SK-N-SH (cell line): ENCODE data around the gene TNFRSF1B. TPM values are rescaled to one million over a fixed set of nuclear protein-coding genes. Genes with fewer than 3 reads are reported as not detected.

Source experiments
- CTCF ChIA-PET: fragments of 300-600, 350-600 bp; formaldehyde crosslinking; extraction: SDS; loops from one replicate; lab custom pipeline; 2021; lab: Yijun Ruan, JAX
- POLR2A ChIA-PET: fragments of 350-600 bp; sonication (Branson Sonifier 250); formaldehyde crosslinking; extraction: SDS; loops from one replicate; lab custom pipeline; 2020; ENCODE audit warnings: antibody characterized with exemption, inconsistent platforms; lab: Yijun Ruan, JAX
- DNase-seq: peaks from one replicate; pipeline ENCODE4 v3.0.0; 2012
- H2AFZ ChIP-seq: fragments of 200-600 bp; sonication (generic); 2 replicates; pipeline ENCODE4 v1.8.1; 2016; ENCODE audit warnings: antibody characterized with exemption, mild to moderate bottlenecking, low read depth
- H3F3A ChIP-seq: fragments of 200-600 bp; sonication (generic); replicated peaks from 2 replicates; pipeline ENCODE3; 2016; ENCODE audit warnings: antibody characterized with exemption, mild to moderate bottlenecking; ENCODE audit not compliant: insufficient read depth
- H3K27ac ChIP-seq, 2 experiments: fragments of 200-500 bp in 1 of 2; fragments of 200-600 bp in 1 of 2; sonication (Bioruptor generic) in 1 of 2; sonication (generic), shearing (Covaris generic) in 1 of 2; 2 replicates each; pipeline versions ENCODE4 v1.5.1 to v1.6.1; 2014 to 2016; ENCODE audit warnings: low read depth in 2 of 2, inconsistent platforms in 1 of 2, low read length in 1 of 2, mild to moderate bottlenecking in 1 of 2, mixed read lengths in 1 of 2
- H3K27me3 ChIP-seq: fragments of 200-600 bp; sonication (generic), shearing (Covaris generic); 2 replicates; pipeline ENCODE4 v1.6.1; 2016; ENCODE audit warnings: mixed run types; ENCODE audit not compliant: insufficient read depth
- H3K36me3 ChIP-seq, 2 experiments: fragments of 200-500 bp in 1 of 2; fragments of 200-600 bp in 1 of 2; sonication (Bioruptor generic) in 1 of 2; sonication (generic) in 1 of 2; replicated peaks in 1 of 2; 2 replicates each; pipeline versions ENCODE3 to v1.5.1; 2014 to 2016; ENCODE audit warnings: low read length in 1 of 2, mild to moderate bottlenecking in 1 of 2; ENCODE audit not compliant: insufficient read depth in 2 of 2, control insufficient read depth in 1 of 2
- H3K4me1 ChIP-seq, 2 experiments: fragments of 200-500 bp in 1 of 2; fragments of 200-600 bp in 1 of 2; sonication (Bioruptor generic) in 1 of 2; sonication (generic), shearing (Covaris generic) in 1 of 2; 2 replicates each; pipeline versions ENCODE4 v1.5.1 to v1.6.1; 2014 to 2016; ENCODE audit warnings: low read depth in 1 of 2, low read length in 1 of 2, mixed run types in 1 of 2; ENCODE audit not compliant: insufficient read depth in 2 of 2, control insufficient read depth in 1 of 2
- H3K4me2 ChIP-seq: fragments of 200-600 bp; sonication (generic), shearing (Covaris generic); 2 replicates; pipeline ENCODE4 v1.6.1; 2017; ENCODE audit warnings: mixed run types
- H3K4me3 ChIP-seq, 2 experiments: fragments of 200-500 bp in 1 of 2; fragments of 200-600 bp in 1 of 2; sonication (Bioruptor generic) in 1 of 2; sonication (generic), shearing (Covaris generic) in 1 of 2; 2 replicates each; pipeline versions ENCODE4 v1.5.1 to v1.8.1; 2014 to 2016; ENCODE audit warnings: low read depth in 2 of 2, inconsistent platforms in 1 of 2, low read length in 1 of 2, mild to moderate bottlenecking in 1 of 2, mixed read lengths in 1 of 2, moderate library complexity in 1 of 2
- H3K79me2 ChIP-seq: fragments of 200-600 bp; sonication (generic); 2 replicates; pipeline ENCODE4 v1.8.1; 2017; ENCODE audit warnings: mild to moderate bottlenecking; ENCODE audit not compliant: insufficient read depth
- H3K9ac ChIP-seq: fragments of 200-600 bp; sonication (generic); 2 replicates; pipeline ENCODE4 v1.6.1; 2017; ENCODE audit warnings: mixed run types
- H3K9me2 ChIP-seq: fragments of 200-600 bp; sonication (generic); 2 replicates; pipeline ENCODE4 v1.6.1; 2017; ENCODE audit warnings: mixed run types
- H3K9me3 ChIP-seq: fragments of 200-600 bp; sonication (generic); 2 replicates; pipeline ENCODE4 v1.6.1; 2017; ENCODE audit warnings: mixed run types, mild to moderate bottlenecking, moderate library complexity
- H4K20me1 ChIP-seq: fragments of 200-600 bp; sonication (generic); 2 replicates; pipeline ENCODE4 v1.6.1; 2017; ENCODE audit warnings: mild to moderate bottlenecking, mixed run types; ENCODE audit not compliant: insufficient read depth
- CHD2 ChIP-seq: fragments of 150-350 bp; IDR thresholded peaks from 2 replicates; pipeline ENCODE4 v1.6.1; 2018; ENCODE audit warnings: low read length; ENCODE audit not compliant: partially characterized antibody
- EP300 ChIP-seq, 2 experiments: IDR thresholded peaks; 2 replicates each; pipeline versions ENCODE4 v1.4.0 to v1.6.1; 2012; ENCODE audit warnings: borderline replicate concordance in 1 of 2, low read depth in 1 of 2, low read length in 1 of 2
- EZH2phosphoT487 ChIP-seq: fragments of 200-600 bp; sonication (generic); IDR thresholded peaks from 2 replicates; pipeline ENCODE4 v1.6.1; 2017; ENCODE audit warnings: low read depth, mixed run types, mild to moderate bottlenecking, antibody characterized with exemption, moderate library complexity, borderline replicate concordance
- FOSL2 ChIP-seq: IDR thresholded peaks from 2 replicates; pipeline ENCODE4 v1.4.0; 2012; ENCODE audit warnings: low read depth, mild to moderate bottlenecking, moderate library complexity, borderline replicate concordance
- FOXJ3 ChIP-seq: sonication (generic); formaldehyde crosslinking; IDR thresholded peaks from 2 replicates; pipeline ENCODE4 v1.5.1; 2020; ENCODE audit warnings: mild to moderate bottlenecking, missing genetic modification reagents
- GABPA ChIP-seq: IDR thresholded peaks from 2 replicates; pipeline ENCODE4 v1.4.0; 2012; ENCODE audit warnings: low read depth, mild to moderate bottlenecking
- MEF2A ChIP-seq: IDR thresholded peaks from 2 replicates; pipeline ENCODE4 v1.4.0; 2012; ENCODE audit warnings: low read depth, borderline replicate concordance
- NRF1 ChIP-seq: IDR thresholded peaks from 2 replicates; pipeline ENCODE4 v1.6.1; 2012; ENCODE audit warnings: low read depth, mild to moderate bottlenecking, low read length
- POLR2AphosphoS5 ChIP-seq: IDR thresholded peaks from 2 replicates; pipeline ENCODE4 v1.6.1; 2012; ENCODE audit warnings: low read depth, low read length
- RCOR1 ChIP-seq: fragments of 150-350 bp; IDR thresholded peaks from 2 replicates; pipeline ENCODE4 v1.6.1; 2017; ENCODE audit warnings: antibody characterized with exemption, low read length
- RXRA ChIP-seq: IDR thresholded peaks from 2 replicates; pipeline ENCODE4 v1.4.0; 2012; ENCODE audit warnings: low read depth, mild to moderate bottlenecking, borderline replicate concordance
- SIN3A ChIP-seq: IDR thresholded peaks from 2 replicates; pipeline ENCODE4 v1.6.1; 2012; ENCODE audit warnings: low read depth, mild to moderate bottlenecking, low read length, moderate library complexity, borderline replicate concordance
- TAF1 ChIP-seq: IDR thresholded peaks from 2 replicates; pipeline ENCODE4 v1.6.1; 2012; ENCODE audit warnings: low read depth, mild to moderate bottlenecking, low read length, moderate library complexity, borderline replicate concordance
- TEAD4 ChIP-seq: IDR thresholded peaks from 2 replicates; pipeline ENCODE4 v1.4.0; 2012; ENCODE audit warnings: mild to moderate bottlenecking, borderline replicate concordance; ENCODE audit not compliant: insufficient read depth
- WGBS: methylation state at CpG from one replicate; pipeline ENCODE4 v1.1.6; 2017; ENCODE audit warnings: low lambda C conversion rate; 5-methylcytosine and 5-hydroxymethylcytosine counted together
- polyA plus RNA-seq, 3 experiments: library from polyadenylated mRNA; depleted of rRNA; stranded (reverse); fragments of >200 nt; gene quantifications; 2 replicates each; pipeline ENCODE4 v1.2.3, GENCODE V29; 2012
- TF ChIP-seq, protein P1 (sequence below): IDR thresholded peaks from 2 replicates; pipeline ENCODE4; 2012
- TF ChIP-seq, protein P2 (sequence below): IDR thresholded peaks from 2 replicates; pipeline ENCODE4 v1.4.0; 2012; ENCODE audit warnings: low read depth, borderline replicate concordance

Gene TNFRSF1B
- polyA plus RNA-seq, 1 of the 3 experiments (the other 2 are of a cell fraction) = 0.36 TPM

DNA sequence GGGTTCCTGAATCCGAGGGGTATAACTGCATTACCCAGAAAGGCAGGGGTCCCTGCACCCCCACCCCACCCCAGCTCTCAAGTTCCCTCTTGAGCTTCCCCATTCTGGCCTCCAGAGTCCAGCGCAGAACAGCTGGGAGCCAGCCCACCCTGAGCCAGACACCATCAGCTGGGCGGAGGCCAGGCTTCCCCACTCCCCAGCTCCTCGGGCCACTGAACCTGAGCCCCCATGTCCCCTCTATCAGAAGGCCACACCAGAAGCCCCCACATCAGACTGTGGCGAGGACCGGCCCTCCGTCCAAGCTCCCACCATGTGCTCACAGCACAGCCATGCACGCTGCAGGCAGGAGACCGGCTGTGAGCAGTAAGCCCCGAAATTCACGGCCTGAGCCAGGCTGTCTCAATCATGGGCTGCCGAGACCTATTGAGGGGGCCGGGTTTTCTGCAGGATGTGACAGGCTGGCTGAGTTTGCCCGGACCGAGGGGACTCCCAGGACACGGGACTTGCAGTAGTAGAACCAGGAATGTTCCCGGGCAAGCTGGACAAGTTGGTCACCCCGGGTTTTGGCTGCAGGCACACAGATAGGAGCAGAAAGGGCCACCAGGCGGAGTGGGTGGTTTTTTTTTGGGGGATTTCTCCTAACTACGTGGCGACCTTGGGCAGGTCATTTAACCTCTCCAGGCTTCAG, 25.5 kb upstream of the TNFRSF1B start:
- H3K36me3 ChIP-seq = no peaks in the 10 kb centered on the region
- TF ChIP-seq, protein P1, sequence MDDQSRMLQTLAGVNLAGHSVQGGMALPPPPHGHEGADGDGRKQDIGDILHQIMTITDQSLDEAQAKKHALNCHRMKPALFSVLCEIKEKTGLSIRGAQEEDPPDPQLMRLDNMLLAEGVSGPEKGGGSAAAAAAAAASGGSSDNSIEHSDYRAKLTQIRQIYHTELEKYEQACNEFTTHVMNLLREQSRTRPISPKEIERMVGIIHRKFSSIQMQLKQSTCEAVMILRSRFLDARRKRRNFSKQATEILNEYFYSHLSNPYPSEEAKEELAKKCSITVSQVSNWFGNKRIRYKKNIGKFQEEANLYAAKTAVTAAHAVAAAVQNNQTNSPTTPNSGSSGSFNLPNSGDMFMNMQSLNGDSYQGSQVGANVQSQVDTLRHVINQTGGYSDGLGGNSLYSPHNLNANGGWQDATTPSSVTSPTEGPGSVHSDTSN = no peak
- TF ChIP-seq TEAD4 (no peak), GABPA (no peak), TAF1 (no peak), EZH2phosphoT487 (no peak)
- H4K20me1 ChIP-seq = no peaks in the 10 kb centered on the region
- DNase-seq = no peak
- no peaks in the 10 kb centered on the region for H3K27me3 ChIP-seq
- H3K4me3 ChIP-seq = no peak overlapping the region
- ChIA-PET CTCF (interaction anchor here (1.2 to 9.6 kb wide), 2 partner anchors 12 to 17 kb away, joined by 3 to 98 read pairs; no protein-coding TSS in a partner anchor), POLR2A (no interaction called here)
- H2AFZ ChIP-seq = no peak overlapping the region
- H3K27ac ChIP-seq = no peak overlapping the region
- no peaks in the 10 kb centered on the region for H3K9me3 ChIP-seq
- H3K9ac ChIP-seq = no peak overlapping the region
- no peaks in the 10 kb centered on the region for H3K79me2 ChIP-seq
- no peak overlapping the region for H3K4me2 ChIP-seq
- no peaks in the 10 kb centered on the region; a peak in 1 of 4 replicates for H3K4me1 ChIP-seq
- WGBS = 75% methylated on average over 20 of the region's 21 CpGs
- H3F3A ChIP-seq = no peaks in the 10 kb centered on the region
- no peaks in the 10 kb centered on the region for H3K9me2 ChIP-seq

DNA sequence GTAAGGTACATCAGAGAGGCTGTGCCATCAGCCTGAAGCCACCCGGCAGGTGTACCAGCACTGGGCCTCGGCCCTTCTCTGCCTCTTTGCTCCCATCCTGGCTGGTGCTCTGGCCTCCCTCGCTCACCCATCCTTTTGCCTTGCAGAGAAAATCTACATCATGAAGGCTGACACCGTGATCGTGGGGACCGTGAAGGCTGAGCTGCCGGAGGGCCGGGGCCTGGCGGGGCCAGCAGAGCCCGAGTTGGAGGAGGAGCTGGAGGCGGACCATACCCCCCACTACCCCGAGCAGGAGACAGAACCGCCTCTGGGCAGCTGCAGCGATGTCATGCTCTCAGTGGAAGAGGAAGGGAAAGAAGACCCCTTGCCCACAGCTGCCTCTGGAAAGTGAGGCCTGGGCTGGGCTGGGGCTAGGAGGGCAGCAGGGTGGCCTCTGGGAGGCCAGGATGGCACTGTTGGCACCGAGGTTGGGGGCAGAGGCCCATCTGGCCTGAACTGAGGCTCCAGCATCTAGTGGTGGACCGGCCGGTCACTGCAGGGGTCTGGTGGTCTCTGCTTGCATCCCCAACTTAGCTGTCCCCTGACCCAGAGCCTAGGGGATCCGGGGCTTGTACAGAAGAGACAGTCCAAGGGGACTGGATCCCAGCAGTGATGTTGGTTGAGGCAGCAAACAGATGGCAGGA, 24.5 kb upstream of the TNFRSF1B start:
- ChIA-PET POLR2A (no interaction called here), CTCF (interaction anchor here (0.9 to 9.6 kb wide), 5 partner anchors 10 to 60 kb away, joined by 3 to 98 read pairs (median 3); no protein-coding TSS in a partner anchor)
- Histone ChIP-seq H3K79me2 (no peaks in the 10 kb centered on the region), H3K9me3 (no peaks in the 10 kb centered on the region), H3K9ac (no peak overlapping the region), H2AFZ (no peak overlapping the region), H3K4me1 (no peaks in the 10 kb centered on the region; a peak in 1 of 4 replicates), H3K27me3 (no peaks in the 10 kb centered on the region), H4K20me1 (no peaks in the 10 kb centered on the region), H3F3A (no peaks in the 10 kb centered on the region), H3K9me2 (no peaks in the 10 kb centered on the region), H3K27ac (no peak overlapping the region), H3K4me2 (no peak overlapping the region), H3K36me3 (no peaks in the 10 kb centered on the region), H3K4me3 (no peak overlapping the region)
- TF ChIP-seq FOXJ3 (CRISPR knock-in tag) (no peak), RCOR1 (no peak), GABPA (no peak), FOSL2 (no peak), MEF2A (no peak), SIN3A (no peak), EP300 (IDR thresholded peaks at IDR 0.05; ENCODE audit: borderline replicate concordance in 1 of 2, low read depth in 1 of 2, low read length in 1 of 2) (no peak), CHD2 (no peak), NRF1 (no peak), TAF1 (no peak), RXRA (no peak), POLR2AphosphoS5 (no peak)
- TF ChIP-seq, protein P2, sequence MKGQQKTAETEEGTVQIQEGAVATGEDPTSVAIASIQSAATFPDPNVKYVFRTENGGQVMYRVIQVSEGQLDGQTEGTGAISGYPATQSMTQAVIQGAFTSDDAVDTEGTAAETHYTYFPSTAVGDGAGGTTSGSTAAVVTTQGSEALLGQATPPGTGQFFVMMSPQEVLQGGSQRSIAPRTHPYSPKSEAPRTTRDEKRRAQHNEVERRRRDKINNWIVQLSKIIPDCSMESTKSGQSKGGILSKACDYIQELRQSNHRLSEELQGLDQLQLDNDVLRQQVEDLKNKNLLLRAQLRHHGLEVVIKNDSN = no peak
- 87% methylated on average over 15 of the region's 18 CpGs for WGBS
- DNase-seq = no peak
